Endothelial cell of umbilical vein (primary cell): ENCODE data around the gene MGAT4A.

Experiments
- EZH2 ChIP-seq: IDR thresholded peaks from 2 replicates; pipeline ENCODE4 v1.6.1; 2012; ENCODE audit warnings: borderline replicate concordance, low read depth, mild to moderate bottlenecking, moderate library complexity, low read length, inconsistent platforms; ENCODE audit not compliant: severe bottlenecking
- POLR2A ChIP-seq: IDR thresholded peaks from 2 replicates; pipeline ENCODE4 v1.6.1; 2012; ENCODE audit warnings: low read depth, mild to moderate bottlenecking, control low read depth, low read length
- POLR2AphosphoS5 ChIP-seq: IDR thresholded peaks from 2 replicates; pipeline ENCODE4 v1.6.1; 2012; ENCODE audit warnings: low read depth, mild to moderate bottlenecking, control low read depth, low read length, moderate library complexity; ENCODE audit not compliant: insufficient read depth
- TF ChIP-seq, protein P1 (sequence below), 2 donors: IDR thresholded peaks; 1 replicate in 1 of 2; 2 replicates in 1 of 2; pipeline ENCODE4 v1.5.1; 2011; ENCODE audit warnings: low read length in 2 of 2, mild to moderate bottlenecking in 2 of 2, moderate library complexity in 2 of 2, control low read depth in 1 of 2, inconsistent platforms in 1 of 2, low read depth in 1 of 2; ENCODE audit not compliant: insufficient read depth in 1 of 2; ENCODE audit errors: extremely low read depth in 1 of 2
- TF ChIP-seq, protein P2 (sequence below): IDR thresholded peaks from 2 replicates; pipeline ENCODE4 v1.6.1; 2011; ENCODE audit not compliant: insufficient read depth, insufficient read length

DNA sequence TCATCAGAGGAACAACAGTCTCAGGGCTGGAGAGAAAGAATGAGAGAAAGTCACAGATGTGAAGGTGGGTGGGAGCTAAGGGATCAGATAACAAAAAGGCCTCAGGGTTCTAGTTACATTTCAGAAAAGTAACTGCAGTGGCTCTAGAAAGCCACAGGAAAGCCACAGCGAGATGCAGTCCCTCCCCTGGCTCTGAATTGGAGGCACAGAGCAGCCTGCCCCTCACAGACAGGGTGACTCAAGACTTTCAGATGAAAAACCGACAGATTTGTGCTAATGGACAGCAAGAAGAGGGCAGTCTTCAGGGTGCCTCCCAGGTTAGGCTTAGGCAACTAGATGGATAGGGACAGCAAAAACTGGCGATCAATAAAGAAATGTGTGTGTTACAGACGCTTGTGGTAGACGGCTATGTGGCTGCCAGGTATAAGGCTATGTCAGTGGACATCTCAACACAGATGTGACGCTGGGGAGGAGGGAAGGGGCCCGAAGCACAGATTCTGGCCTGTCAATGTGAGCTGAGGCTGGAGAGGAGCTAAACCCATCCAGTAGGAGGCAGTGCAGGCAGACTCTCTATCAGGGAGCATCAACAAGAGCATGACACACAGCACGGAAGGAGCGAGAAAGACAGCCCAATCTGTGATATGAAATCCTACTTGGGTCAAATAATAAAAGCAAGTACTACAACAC, 96.4 kb downstream of the MGAT4A start:
- TF ChIP-seq POLR2AphosphoS5 (no peak), POLR2A (no peak), EZH2 (no peak)
- TF ChIP-seq, protein P1, sequence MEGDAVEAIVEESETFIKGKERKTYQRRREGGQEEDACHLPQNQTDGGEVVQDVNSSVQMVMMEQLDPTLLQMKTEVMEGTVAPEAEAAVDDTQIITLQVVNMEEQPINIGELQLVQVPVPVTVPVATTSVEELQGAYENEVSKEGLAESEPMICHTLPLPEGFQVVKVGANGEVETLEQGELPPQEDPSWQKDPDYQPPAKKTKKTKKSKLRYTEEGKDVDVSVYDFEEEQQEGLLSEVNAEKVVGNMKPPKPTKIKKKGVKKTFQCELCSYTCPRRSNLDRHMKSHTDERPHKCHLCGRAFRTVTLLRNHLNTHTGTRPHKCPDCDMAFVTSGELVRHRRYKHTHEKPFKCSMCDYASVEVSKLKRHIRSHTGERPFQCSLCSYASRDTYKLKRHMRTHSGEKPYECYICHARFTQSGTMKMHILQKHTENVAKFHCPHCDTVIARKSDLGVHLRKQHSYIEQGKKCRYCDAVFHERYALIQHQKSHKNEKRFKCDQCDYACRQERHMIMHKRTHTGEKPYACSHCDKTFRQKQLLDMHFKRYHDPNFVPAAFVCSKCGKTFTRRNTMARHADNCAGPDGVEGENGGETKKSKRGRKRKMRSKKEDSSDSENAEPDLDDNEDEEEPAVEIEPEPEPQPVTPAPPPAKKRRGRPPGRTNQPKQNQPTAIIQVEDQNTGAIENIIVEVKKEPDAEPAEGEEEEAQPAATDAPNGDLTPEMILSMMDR (IDR thresholded peaks at IDR 0.05; ENCODE audit: extremely low read depth in 1 of 2, insufficient read depth in 1 of 2, low read depth in 1 of 2, low read length in 2 of 2) = peak; percentile 36 to 43
- TF ChIP-seq, protein P2, sequence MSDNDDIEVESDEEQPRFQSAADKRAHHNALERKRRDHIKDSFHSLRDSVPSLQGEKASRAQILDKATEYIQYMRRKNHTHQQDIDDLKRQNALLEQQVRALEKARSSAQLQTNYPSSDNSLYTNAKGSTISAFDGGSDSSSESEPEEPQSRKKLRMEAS = no peak
